HCT116 (cell line): Measurements from ENCODE around the gene MVB12A.

Experiments
- CBX3 ChIP-seq: IDR thresholded peaks from 2 replicates; pipeline ENCODE4 v1.6.1; 2012; ENCODE audit warnings: low read depth
- CTCF ChIP-seq, 3 experiments: fragments of 200-600 bp in 1 of 3; sonication (generic) in 1 of 3; IDR thresholded peaks in 2 of 3; conservative IDR thresholded peaks in 1 of 3; 2 replicates each; pipeline ENCODE4 v1.5.1; 2012 to 2017; ENCODE audit warnings: low read depth in 2 of 3, low read length in 2 of 3, antibody characterized with exemption in 1 of 3, borderline replicate concordance in 1 of 3, control low read depth in 1 of 3, mild to moderate bottlenecking in 1 of 3, mixed read lengths in 1 of 3, mixed run types in 1 of 3, moderate library complexity in 1 of 3; ENCODE audit not compliant: insufficient read depth in 1 of 3
- EZH2 ChIP-seq: fragments of 200-600 bp; sonication (generic); IDR thresholded peaks from 2 replicates; pipeline ENCODE4 v1.6.1; 2017; ENCODE audit warnings: antibody characterized with exemption, mixed run types
- JUND ChIP-seq: IDR thresholded peaks from 2 replicates; pipeline ENCODE4 v1.6.1; 2012
- MAX ChIP-seq: IDR thresholded peaks from 2 replicates; pipeline ENCODE4 v1.6.1; 2012
- POLR2A ChIP-seq: IDR thresholded peaks from 2 replicates; pipeline ENCODE4 v1.7.0; 2011; ENCODE audit warnings: borderline replicate concordance; ENCODE audit not compliant: insufficient read depth, insufficient read length; ENCODE audit errors: extremely low read depth
- REST ChIP-seq: IDR thresholded peaks from 2 replicates; pipeline ENCODE4 v1.6.1; 2012; ENCODE audit warnings: low read depth
- SP1 ChIP-seq: IDR thresholded peaks from 2 replicates; pipeline ENCODE4 v1.6.1; 2012; ENCODE audit warnings: low read depth
- TCF7L2 ChIP-seq: IDR thresholded peaks from 2 replicates; pipeline ENCODE4 v1.7.0; 2011; ENCODE audit warnings: borderline replicate concordance, inconsistent platforms; ENCODE audit not compliant: insufficient read depth, insufficient read length; ENCODE audit errors: extremely low read depth
- YY1 ChIP-seq: IDR thresholded peaks from 2 replicates; pipeline ENCODE4 v1.6.1; 2011; ENCODE audit warnings: low read length, low read depth, moderate library complexity, mild to moderate bottlenecking; ENCODE audit not compliant: insufficient replicate concordance; ENCODE audit errors: extremely low read depth

GRCh38 chr19:17394891-17395415 is 24.9 kb upstream of the MVB12A start:
- TF ChIP-seq POLR2A = no peak
- TF ChIP-seq EZH2 = no peak
- TF ChIP-seq YY1 = no peak
- peak; percentile 75 to 82 (median 82) for TF ChIP-seq CTCF (IDR thresholded peaks at IDR 0.05 in 2 of 3, conservative IDR thresholded peaks at IDR 0.05 in 1 of 3; ENCODE audit: borderline replicate concordance in 1 of 3, insufficient read depth in 1 of 3, low read depth in 2 of 3, low read length in 2 of 3)
- no peak for TF ChIP-seq JUND
- TF ChIP-seq REST = no peak
- no peak for TF ChIP-seq TCF7L2
- TF ChIP-seq MAX = peak; percentile 53; the same call in 1 of the 2 replicates
- peak; percentile 93 for TF ChIP-seq CBX3
- TF ChIP-seq SP1 = no peak
